AG09309 (cell line): Measurements from ENCODE around the gene RFWD3.

Experiments used
- DNase-seq: peaks from one replicate; pipeline ENCODE4 v3.0.0-alpha.2; 2010; ENCODE audit warnings: low read depth
- H3K4me3 ChIP-seq: 2 replicates; pipeline ENCODE4 v1.5.1; 2011; ENCODE audit warnings: mild to moderate bottlenecking, low read depth, low read length, moderate library complexity; ENCODE audit not compliant: control insufficient read depth
- CTCF ChIP-seq: IDR thresholded peaks from 2 replicates; pipeline ENCODE4 v1.5.1; 2011; ENCODE audit warnings: mild to moderate bottlenecking, low read depth, low read length, inconsistent platforms; ENCODE audit not compliant: insufficient read depth, control insufficient read depth; ENCODE audit errors: missing control alignments

RFWD3 gene, protein sequence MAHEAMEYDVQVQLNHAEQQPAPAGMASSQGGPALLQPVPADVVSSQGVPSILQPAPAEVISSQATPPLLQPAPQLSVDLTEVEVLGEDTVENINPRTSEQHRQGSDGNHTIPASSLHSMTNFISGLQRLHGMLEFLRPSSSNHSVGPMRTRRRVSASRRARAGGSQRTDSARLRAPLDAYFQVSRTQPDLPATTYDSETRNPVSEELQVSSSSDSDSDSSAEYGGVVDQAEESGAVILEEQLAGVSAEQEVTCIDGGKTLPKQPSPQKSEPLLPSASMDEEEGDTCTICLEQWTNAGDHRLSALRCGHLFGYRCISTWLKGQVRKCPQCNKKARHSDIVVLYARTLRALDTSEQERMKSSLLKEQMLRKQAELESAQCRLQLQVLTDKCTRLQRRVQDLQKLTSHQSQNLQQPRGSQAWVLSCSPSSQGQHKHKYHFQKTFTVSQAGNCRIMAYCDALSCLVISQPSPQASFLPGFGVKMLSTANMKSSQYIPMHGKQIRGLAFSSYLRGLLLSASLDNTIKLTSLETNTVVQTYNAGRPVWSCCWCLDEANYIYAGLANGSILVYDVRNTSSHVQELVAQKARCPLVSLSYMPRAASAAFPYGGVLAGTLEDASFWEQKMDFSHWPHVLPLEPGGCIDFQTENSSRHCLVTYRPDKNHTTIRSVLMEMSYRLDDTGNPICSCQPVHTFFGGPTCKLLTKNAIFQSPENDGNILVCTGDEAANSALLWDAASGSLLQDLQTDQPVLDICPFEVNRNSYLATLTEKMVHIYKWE

DNA sequence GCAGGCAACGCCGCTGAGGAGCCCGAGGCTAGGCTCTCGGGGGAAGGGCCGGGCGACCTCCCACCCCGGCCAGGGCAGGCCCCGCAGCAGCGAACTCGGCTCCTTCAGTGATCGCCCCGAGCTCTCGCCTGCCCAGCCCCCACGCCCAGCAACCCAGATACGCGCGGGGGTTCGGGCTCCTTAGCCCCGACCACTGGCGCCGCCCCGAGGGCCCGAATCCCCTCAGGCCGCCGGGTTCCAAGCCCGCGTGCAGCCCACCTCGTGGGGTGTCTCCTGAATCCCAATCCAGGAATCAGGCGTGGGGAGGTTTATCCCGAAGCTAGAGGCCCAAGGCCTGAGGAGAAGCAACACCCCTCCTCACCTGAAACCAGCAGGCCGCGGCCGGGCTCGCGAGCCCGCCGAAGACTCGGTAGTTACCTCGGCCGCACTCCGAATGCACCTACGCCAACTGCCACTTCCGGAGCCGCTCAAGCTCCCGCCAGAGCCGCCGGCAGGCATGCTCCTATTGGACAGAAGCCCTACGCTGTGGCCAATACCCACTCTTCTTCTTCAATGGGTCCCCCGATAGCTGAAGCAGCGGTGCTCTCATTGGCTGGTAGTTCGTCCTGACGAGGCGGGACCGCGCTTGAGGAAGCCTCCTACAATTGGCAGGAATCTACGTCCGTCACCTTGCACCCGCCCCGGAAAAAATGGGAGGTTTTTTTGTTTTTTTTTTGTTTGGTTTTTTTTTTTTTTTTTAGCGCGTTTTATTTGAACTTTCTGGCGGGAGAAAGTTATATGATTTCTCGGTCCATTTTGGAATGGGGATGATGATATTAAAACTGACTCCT, at the start of gene RFWD3:
Gene RFWD3 (minus strand): TSS at position 453 of the 830 bp plus-strand sequence. CDS start 5,428 bp downstream, outside the sequence.
- TF ChIP-seq CTCF: no peak
- DNase-seq: peak; percentile 97
- H3K4me3 ChIP-seq: peak within 1 kb of the TSS; percentile 89

DNA sequence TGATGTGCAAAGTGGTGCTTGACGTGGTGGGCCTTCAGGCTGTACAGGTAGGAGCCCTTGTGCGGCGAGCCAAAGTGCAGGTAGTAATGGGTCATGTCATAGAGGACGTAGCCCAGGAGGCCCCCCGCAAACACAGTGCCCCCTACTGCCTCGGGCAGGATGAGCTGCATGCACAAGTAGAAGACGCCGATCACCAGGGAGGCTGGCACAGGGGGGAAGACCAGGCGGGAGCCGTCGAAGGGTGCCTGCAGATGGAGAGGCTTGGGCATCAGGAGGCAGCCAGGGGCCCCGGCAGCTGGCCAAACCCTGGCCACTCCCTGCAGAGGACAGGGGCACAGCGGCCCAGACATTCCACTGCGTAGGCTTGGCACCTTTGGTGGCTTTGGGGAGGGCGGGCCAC, 49.7 kb upstream of the RFWD3 start:
- no peak for TF ChIP-seq CTCF
- no peak overlapping the region for H3K4me3 ChIP-seq
- DNase-seq: no peak

- TF ChIP-seq CTCF: no peak
- no peak for DNase-seq
- no peak overlapping the region for H3K4me3 ChIP-seq
These were observed 47.2 kb upstream of the RFWD3 start for GRCh38 chr16:74713876-74714275.

GRCh38 chr16:74713325-74713724, 46.6 kb upstream of the RFWD3 start:
- no peak overlapping the region for H3K4me3 ChIP-seq
- DNase-seq: no peak
- no peak for TF ChIP-seq CTCF

DNA sequence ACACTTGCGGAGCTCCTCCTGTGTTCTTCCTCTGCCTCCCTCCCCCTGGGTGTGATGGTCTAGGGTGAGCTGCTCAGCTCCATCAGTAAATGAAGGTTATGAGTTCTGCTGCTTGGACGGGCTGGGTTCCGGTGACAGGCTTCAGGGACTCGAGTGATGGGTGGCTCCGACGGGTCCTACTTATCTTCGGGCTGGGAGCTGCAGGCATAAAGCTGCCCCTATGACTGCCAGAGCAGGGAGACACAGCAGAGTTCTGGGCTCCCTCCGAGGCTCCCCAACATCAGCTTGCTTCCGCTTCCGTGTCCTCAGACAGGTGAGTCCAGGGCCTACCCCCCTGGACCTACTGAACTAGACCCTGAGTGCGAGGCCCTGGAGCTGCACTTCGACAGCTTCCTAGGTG, 45.3 kb upstream of the RFWD3 start:
- no peak for TF ChIP-seq CTCF
- no peak for DNase-seq
- no peak overlapping the region for H3K4me3 ChIP-seq

- H3K4me3 ChIP-seq: no peak overlapping the region
- TF ChIP-seq CTCF: no peak
- DNase-seq: no peak
These were observed 43.7 kb upstream of the RFWD3 start for GRCh38 chr16:74710401-74710800.
